Astrocyte (in vitro differentiated cells and primary cell): ENCODE results near the gene TBC1D8. TPM values are rescaled to one million over a fixed set of nuclear protein-coding genes. Genes with fewer than 3 reads are reported as not detected.

Experiments
- DNase-seq: peaks from one replicate; pipeline ENCODE4 v3.0.0-alpha.2; 2010; ENCODE audit warnings: low read depth
- FAIRE-seq: peaks from 2 replicates; lab custom pipeline; 2011; peaks lifted over from hg19 to GRCh38; lab: Jason Lieb, UNC
- H2AFZ ChIP-seq: 2 replicates; pipeline ENCODE4 v1.6.0; 2012; ENCODE audit warnings: low read depth, low read length, inconsistent platforms
- H3K27ac ChIP-seq: 2 replicates; pipeline ENCODE4 v1.5.1; 2011; ENCODE audit warnings: low read depth, low read length, inconsistent platforms
- H3K27me3 ChIP-seq: 2 replicates; pipeline ENCODE4 v1.6.0; 2011; ENCODE audit warnings: low read length, inconsistent platforms; ENCODE audit not compliant: insufficient read depth
- H3K36me3 ChIP-seq: 2 replicates; pipeline ENCODE4 v1.5.1; 2011; ENCODE audit warnings: low read length, inconsistent platforms; ENCODE audit not compliant: insufficient read depth
- H3K4me1 ChIP-seq: 2 replicates; pipeline ENCODE4 v1.5.1; 2011; ENCODE audit warnings: low read length, inconsistent platforms; ENCODE audit not compliant: insufficient read depth
- H3K4me2 ChIP-seq: 2 replicates; pipeline ENCODE4 v1.6.0; 2012; ENCODE audit warnings: low read length, inconsistent platforms
- H3K4me3 ChIP-seq: 2 replicates; pipeline ENCODE4 v1.5.1; 2011; ENCODE audit warnings: low read depth, mild to moderate bottlenecking, low read length, inconsistent platforms; ENCODE audit not compliant: insufficient read depth
- H3K79me2 ChIP-seq: 2 replicates; pipeline ENCODE4 v1.6.0; 2012; ENCODE audit warnings: mild to moderate bottlenecking, low read length, inconsistent platforms; ENCODE audit not compliant: insufficient read depth
- H3K9ac ChIP-seq: 2 replicates; pipeline ENCODE4 v1.6.0; 2012; ENCODE audit warnings: mild to moderate bottlenecking, low read length, inconsistent platforms
- H3K9me3 ChIP-seq: 2 replicates; pipeline ENCODE4 v1.5.1; 2012; ENCODE audit warnings: low read depth, mild to moderate bottlenecking, low read length, inconsistent platforms; ENCODE audit not compliant: insufficient read depth
- H4K20me1 ChIP-seq: 2 replicates; pipeline ENCODE4 v1.6.0; 2012; ENCODE audit warnings: low read length, inconsistent platforms; ENCODE audit not compliant: insufficient read depth
- H3K27ac Mint-ChIP-seq: one replicate; pipeline ENCODE4 v1.8.0; 2021; ENCODE audit warnings: mild to moderate bottlenecking, mixed read lengths; ENCODE audit not compliant: unreplicated experiment
- H3K27me3 Mint-ChIP-seq: one replicate; pipeline ENCODE4 v1.8.0; 2021; ENCODE audit warnings: low read depth, mixed read lengths; ENCODE audit not compliant: unreplicated experiment
- H3K36me3 Mint-ChIP-seq: one replicate; pipeline ENCODE4 v1.8.0; 2021; ENCODE audit warnings: low read depth, mixed read lengths; ENCODE audit not compliant: unreplicated experiment
- H3K4me1 Mint-ChIP-seq: one replicate; pipeline ENCODE4 v1.8.0; 2021; ENCODE audit warnings: low read depth, mixed read lengths; ENCODE audit not compliant: unreplicated experiment
- H3K4me3 Mint-ChIP-seq: one replicate; pipeline ENCODE4 v1.8.0; 2021; ENCODE audit warnings: mild to moderate bottlenecking, moderate library complexity, mixed read lengths; ENCODE audit not compliant: unreplicated experiment
- H3K9me3 Mint-ChIP-seq: one replicate; pipeline ENCODE4 v1.8.0; 2021; ENCODE audit warnings: mild to moderate bottlenecking, mixed read lengths; ENCODE audit not compliant: unreplicated experiment
- CTCF ChIP-seq: IDR thresholded peaks from 2 replicates; pipeline ENCODE4 v1.5.1; 2011; ENCODE audit warnings: low read depth, mild to moderate bottlenecking, inconsistent platforms, low read length, moderate library complexity; ENCODE audit not compliant: insufficient read depth
- EZH2 ChIP-seq: IDR thresholded peaks from 2 replicates; pipeline ENCODE4 v1.6.1; 2012; ENCODE audit warnings: mild to moderate bottlenecking, low read length, inconsistent platforms; ENCODE audit not compliant: insufficient read depth
- total RNA-seq: library from RNA; stranded (reverse); gene quantifications from 2 replicates; pipeline ENCODE4 v1.2.1, GENCODE V29; 2021

The TBC1D8 gene
- total RNA-seq, 1 donor from 2014 or later: 2.4 TPM

GRCh38 chr2:100990650-100991403 lies 160.4 kb downstream of the TBC1D8 start:
- H3K9me3 ChIP-seq: no peaks in the 10 kb centered on the region
- no peaks in the 10 kb centered on the region for H3K9me3 Mint-ChIP-seq
- H3K4me1 Mint-ChIP-seq: peaks cover 6% of the 10 kb centered on the region
- H3K79me2 ChIP-seq: no peaks in the 10 kb centered on the region
- no peaks in the 10 kb centered on the region for H3K27me3 ChIP-seq
- no peak overlapping the region for H3K4me3 ChIP-seq
- H4K20me1 ChIP-seq: no peaks in the 10 kb centered on the region
- TF ChIP-seq EZH2 (no peak), CTCF (no peak)
- no peaks in the 10 kb centered on the region for H3K4me1 ChIP-seq
- DNase-seq: no peak
- no peak overlapping the region for H3K27ac ChIP-seq
- H2AFZ ChIP-seq: no peak overlapping the region
- H3K4me2 ChIP-seq: no peak overlapping the region
- H3K27me3 Mint-ChIP-seq: no peaks in the 10 kb centered on the region
- FAIRE-seq: no peak
- H3K36me3 ChIP-seq: no peaks in the 10 kb centered on the region
- H3K36me3 Mint-ChIP-seq: peaks cover 11% of the 10 kb centered on the region
- no peak overlapping the region for H3K4me3 Mint-ChIP-seq
- H3K9ac ChIP-seq: no peak overlapping the region
- no peak overlapping the region for H3K27ac Mint-ChIP-seq

DNA sequence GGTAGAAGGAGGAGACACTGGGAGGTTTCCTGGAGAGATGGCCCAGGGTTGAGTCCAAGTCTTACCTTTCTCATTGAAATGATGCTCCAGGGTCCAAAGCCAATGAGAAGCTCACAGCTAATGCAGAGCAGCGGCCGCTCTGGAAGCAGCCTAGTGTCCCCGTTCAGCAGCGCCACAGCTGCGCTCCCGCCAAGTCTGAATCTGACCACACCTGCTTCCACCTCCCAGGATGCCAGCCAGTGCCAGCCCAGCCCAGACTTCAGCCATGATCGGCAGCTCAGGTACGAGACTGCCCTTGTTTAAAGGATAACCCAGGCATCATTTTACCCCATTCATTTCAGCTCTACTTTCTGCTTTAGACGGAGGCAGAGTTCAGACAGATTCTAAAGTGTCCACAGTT lies 161.0 kb downstream of the TBC1D8 start:
- DNase-seq (no peak), FAIRE-seq (no peak)
- H3K27ac ChIP-seq: no peak overlapping the region
- no peak overlapping the region for H3K27ac Mint-ChIP-seq
- H4K20me1 ChIP-seq: peaks cover 1% of the 10 kb centered on the region
- no peak overlapping the region for H2AFZ ChIP-seq
- H3K36me3 Mint-ChIP-seq: peaks cover 11% of the 10 kb centered on the region
- H3K27me3 Mint-ChIP-seq: no peaks in the 10 kb centered on the region
- no peak overlapping the region for H3K4me3 Mint-ChIP-seq
- no peaks in the 10 kb centered on the region for H3K9me3 ChIP-seq
- no peaks in the 10 kb centered on the region for H3K36me3 ChIP-seq
- H3K4me3 ChIP-seq: no peak overlapping the region
- H3K4me2 ChIP-seq: no peak overlapping the region
- no peaks in the 10 kb centered on the region for H3K79me2 ChIP-seq
- TF ChIP-seq EZH2: no peak
- TF ChIP-seq CTCF: no peak
- no peaks in the 10 kb centered on the region for H3K4me1 ChIP-seq
- no peak overlapping the region for H3K9ac ChIP-seq
- H3K9me3 Mint-ChIP-seq: no peaks in the 10 kb centered on the region
- H3K4me1 Mint-ChIP-seq: peaks cover 6% of the 10 kb centered on the region
- no peaks in the 10 kb centered on the region for H3K27me3 ChIP-seq

GRCh38 chr2:100989666-100990065 lies 161.5 kb downstream of the TBC1D8 start:
- Mint-ChIP-seq H3K4me1 (peaks cover 6% of the 10 kb centered on the region), H3K27ac (no peak overlapping the region), H3K4me3 (no peak overlapping the region), H3K27me3 (no peaks in the 10 kb centered on the region), H3K36me3 (peaks cover 11% of the 10 kb centered on the region), H3K9me3 (no peaks in the 10 kb centered on the region)
- Histone ChIP-seq H3K4me3 (no peak overlapping the region), H3K79me2 (no peaks in the 10 kb centered on the region), H4K20me1 (peaks cover 4% of the 10 kb centered on the region), H3K36me3 (no peaks in the 10 kb centered on the region), H3K4me2 (no peak overlapping the region), H3K27ac (no peak overlapping the region), H3K9me3 (no peaks in the 10 kb centered on the region), H3K9ac (no peak overlapping the region), H3K4me1 (no peaks in the 10 kb centered on the region), H2AFZ (no peak overlapping the region), H3K27me3 (no peaks in the 10 kb centered on the region)
- TF ChIP-seq EZH2 (no peak), CTCF (no peak)
- DNase-seq: no peak
- FAIRE-seq: no peak
